ENCODE results near the gene NNAT. TPM values are rescaled to one million over a fixed set of nuclear protein-coding genes. Genes with fewer than 3 reads are reported as not detected.

The NNAT gene
- total RNA-seq, 6 experiments from 2014 or later, result not detected

DNA sequence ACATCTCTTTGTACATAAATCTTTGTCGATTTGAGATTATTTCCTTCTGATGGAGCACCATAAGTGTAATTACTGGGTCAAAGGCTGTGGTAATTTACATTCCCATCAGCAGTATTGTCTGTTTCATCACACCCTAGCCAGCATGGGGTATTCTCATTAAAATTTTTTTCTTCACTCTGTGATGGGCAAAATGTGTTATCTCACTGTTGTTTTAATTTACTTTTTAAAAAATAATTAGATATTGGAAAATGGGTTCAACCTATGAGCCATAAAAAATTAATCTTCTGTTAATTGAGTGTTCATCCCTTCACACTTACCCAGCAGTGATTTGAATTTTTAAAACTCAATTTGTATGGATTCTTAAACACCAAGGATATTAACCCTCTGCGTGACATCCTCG lies 44.0 kb upstream of the NNAT start:
- Mint-ChIP-seq H3K36me3 (ENCODE audit: low read depth) (no peaks in the 10 kb centered on the region), H3K9me3 (peaks cover 4% of the 10 kb centered on the region; the same call in 1 of the 2 replicates), H3K27ac (no peak overlapping the region), H3K27me3 (ENCODE audit: insufficient read depth) (peaks cover 49% of the 10 kb centered on the region), H3K4me3 (no peak overlapping the region), H3K4me1 (ENCODE audit: low read depth) (no peaks in the 10 kb centered on the region)
- TF ChIP-seq, protein P1, sequence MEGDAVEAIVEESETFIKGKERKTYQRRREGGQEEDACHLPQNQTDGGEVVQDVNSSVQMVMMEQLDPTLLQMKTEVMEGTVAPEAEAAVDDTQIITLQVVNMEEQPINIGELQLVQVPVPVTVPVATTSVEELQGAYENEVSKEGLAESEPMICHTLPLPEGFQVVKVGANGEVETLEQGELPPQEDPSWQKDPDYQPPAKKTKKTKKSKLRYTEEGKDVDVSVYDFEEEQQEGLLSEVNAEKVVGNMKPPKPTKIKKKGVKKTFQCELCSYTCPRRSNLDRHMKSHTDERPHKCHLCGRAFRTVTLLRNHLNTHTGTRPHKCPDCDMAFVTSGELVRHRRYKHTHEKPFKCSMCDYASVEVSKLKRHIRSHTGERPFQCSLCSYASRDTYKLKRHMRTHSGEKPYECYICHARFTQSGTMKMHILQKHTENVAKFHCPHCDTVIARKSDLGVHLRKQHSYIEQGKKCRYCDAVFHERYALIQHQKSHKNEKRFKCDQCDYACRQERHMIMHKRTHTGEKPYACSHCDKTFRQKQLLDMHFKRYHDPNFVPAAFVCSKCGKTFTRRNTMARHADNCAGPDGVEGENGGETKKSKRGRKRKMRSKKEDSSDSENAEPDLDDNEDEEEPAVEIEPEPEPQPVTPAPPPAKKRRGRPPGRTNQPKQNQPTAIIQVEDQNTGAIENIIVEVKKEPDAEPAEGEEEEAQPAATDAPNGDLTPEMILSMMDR (IDR thresholded peaks at IDR 0.05), result no peak
- no peak for DNase-seq

DNA sequence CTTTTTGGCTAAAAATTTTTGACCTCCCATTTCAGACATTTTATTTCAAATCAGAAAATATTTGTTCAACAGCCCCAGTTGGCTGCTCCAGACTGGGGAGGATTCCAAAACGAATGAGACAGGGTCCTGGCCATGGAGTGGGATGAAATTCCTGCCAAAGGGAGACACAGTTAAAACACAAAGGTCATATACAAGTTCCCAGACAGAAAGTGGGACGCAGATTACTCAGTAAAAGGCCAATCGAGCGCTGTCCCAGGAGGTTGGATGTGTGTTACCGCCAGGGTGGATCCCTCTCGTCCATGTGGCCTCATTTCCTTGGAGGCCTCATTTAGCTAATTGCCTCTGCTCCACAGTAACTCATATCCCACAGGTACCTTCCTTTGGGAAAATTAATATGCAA lies 41.8 kb upstream of the NNAT start:
- Mint-ChIP-seq H3K36me3 (ENCODE audit: low read depth) (no peaks in the 10 kb centered on the region), H3K27ac (no peak overlapping the region), H3K27me3 (ENCODE audit: insufficient read depth) (peaks cover 43% of the 10 kb centered on the region), H3K9me3 (peaks cover 4% of the 10 kb centered on the region; the same call in 1 of the 2 replicates), H3K4me1 (ENCODE audit: low read depth) (no peaks in the 10 kb centered on the region), H3K4me3 (no peak overlapping the region)
- TF ChIP-seq, protein P1 (IDR thresholded peaks at IDR 0.05), result no peak
- DNase-seq, result no peak

DNA sequence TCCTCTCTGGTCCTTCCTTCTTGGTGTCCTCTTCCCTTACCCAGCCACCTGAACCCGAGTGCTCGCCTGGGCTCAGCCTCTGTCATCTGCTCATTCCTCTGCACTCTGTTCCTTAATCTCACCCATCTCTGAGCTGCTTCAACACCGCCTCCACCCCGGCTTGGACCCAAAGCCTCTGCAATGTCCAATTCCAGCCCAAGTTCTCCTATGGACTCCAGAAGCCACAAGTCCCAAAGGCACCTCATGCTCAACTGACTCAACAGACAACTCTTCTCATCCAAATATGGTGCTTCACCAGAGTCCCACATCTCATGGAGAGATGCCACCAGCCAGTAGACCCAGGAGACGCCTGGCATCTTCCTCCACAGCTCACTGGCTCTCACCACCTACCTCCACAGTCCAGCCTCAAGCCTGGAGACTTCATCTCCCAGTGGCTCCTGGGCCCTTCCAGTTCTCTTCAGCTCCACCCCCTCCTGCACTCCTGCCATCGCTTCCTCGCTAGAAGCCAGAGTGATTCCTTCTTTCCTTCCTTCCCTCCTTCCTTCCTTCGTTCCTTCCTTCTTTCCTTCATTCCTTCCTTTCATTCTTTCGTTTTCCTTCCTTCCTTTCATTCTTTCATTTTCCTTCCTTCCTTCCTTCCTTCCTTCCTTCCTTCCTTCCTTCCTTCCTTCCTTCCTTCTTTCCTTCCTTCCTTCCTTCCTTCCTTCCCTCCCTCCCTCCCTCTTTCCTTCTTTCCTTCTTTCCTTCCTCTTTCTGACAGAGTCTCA lies 40.9 kb upstream of the NNAT start:
- Mint-ChIP-seq H3K4me1 (ENCODE audit: low read depth) (no peaks in the 10 kb centered on the region), H3K27ac (no peak overlapping the region), H3K9me3 (peaks cover 4% of the 10 kb centered on the region; the same call in 1 of the 2 replicates), H3K27me3 (ENCODE audit: insufficient read depth) (peaks cover 44% of the 10 kb centered on the region), H3K36me3 (ENCODE audit: low read depth) (no peaks in the 10 kb centered on the region), H3K4me3 (no peak overlapping the region)
- no peak for DNase-seq
- TF ChIP-seq, protein P1 (IDR thresholded peaks at IDR 0.05), result no peak

DNA sequence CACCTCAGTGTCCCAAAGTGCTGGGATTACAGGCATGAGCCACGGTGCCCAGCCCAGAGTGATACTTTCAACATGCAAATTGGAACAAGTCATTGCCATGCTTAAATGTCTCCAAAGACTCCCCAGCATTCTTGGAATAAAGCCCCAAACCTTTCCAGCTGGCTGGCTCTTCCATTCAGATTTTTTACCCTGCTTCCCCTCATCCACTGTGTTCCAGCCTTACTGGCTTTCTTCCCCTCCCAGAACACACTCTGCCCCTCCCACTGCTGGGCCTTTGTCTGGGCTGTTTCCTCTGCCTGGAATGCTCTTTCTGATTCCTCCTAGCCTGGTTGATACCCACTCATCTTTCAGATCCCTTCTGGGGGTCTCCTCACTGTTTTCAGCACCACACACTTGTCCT lies 40.1 kb upstream of the NNAT start:
- DNase-seq, result no peak
- TF ChIP-seq, protein P1 (IDR thresholded peaks at IDR 0.05), result no peak
- no peaks in the 10 kb centered on the region for H3K4me1 Mint-ChIP-seq (ENCODE audit: low read depth)
- H3K27me3 Mint-ChIP-seq (ENCODE audit: insufficient read depth), result peaks cover 39% of the 10 kb centered on the region
- H3K36me3 Mint-ChIP-seq (ENCODE audit: low read depth), result no peaks in the 10 kb centered on the region
- H3K4me3 Mint-ChIP-seq, result no peak overlapping the region
- H3K27ac Mint-ChIP-seq, result no peak overlapping the region
- no peaks in the 10 kb centered on the region for H3K9me3 Mint-ChIP-seq

DNA sequence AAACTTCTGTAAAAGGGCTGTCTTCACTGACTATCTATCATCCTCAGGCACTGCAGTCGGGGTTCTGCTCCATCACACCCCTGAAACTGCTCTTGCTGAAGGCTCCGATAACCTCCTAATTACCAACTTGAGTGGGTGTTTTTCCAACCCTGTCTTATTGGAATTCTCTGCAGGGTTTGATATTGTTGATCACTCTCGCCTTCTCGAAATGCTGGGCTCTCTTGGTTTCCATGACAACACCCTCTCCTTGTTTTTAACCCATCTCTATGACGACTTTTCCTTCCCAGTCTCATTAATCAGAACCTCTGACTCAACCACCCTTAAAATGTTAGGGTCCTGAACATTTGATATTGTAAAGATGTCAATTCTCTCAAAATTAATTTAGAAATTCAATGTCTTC lies 39.4 kb upstream of the NNAT start:
- Mint-ChIP-seq H3K36me3 (ENCODE audit: low read depth) (no peaks in the 10 kb centered on the region), H3K9me3 (no peaks in the 10 kb centered on the region), H3K27ac (no peak overlapping the region), H3K4me1 (ENCODE audit: low read depth) (no peaks in the 10 kb centered on the region), H3K4me3 (no peak overlapping the region), H3K27me3 (ENCODE audit: insufficient read depth) (peaks cover 39% of the 10 kb centered on the region)
- TF ChIP-seq, protein P1 (IDR thresholded peaks at IDR 0.05), result no peak
- DNase-seq, result no peak

All from HFFc6 (cell line).